IMR-90 (cell line): ENCODE measurements around the gene APP. TPM values are rescaled to one million over a fixed set of nuclear protein-coding genes. Genes with fewer than 3 reads are reported as not detected.

ENCODE experiments used
- ATAC-seq: fragments of 200-7000 bp; cut with Tn5 transposase; 2 replicates; pipeline ENCODE4 v1.9.1; 2020; ENCODE audit warnings: low read depth, mild to moderate bottlenecking, moderate library complexity
- BruUV-seq: library from RNA; stranded (reverse); fragments of 400-500 nt; replicated peaks from 2 replicates; lab custom pipeline; 2021; lab: Mats Ljungman, UMichigan
- CTCF ChIA-PET: fragments of 300-600 bp; formaldehyde crosslinking; extraction: SDS; loops from one replicate; lab custom pipeline; 2021; ENCODE audit warnings: antibody characterized with exemption; lab: Yijun Ruan, JAX
- POLR2A ChIA-PET: fragments of 300-600 bp; sonication (Branson Sonifier 250); formaldehyde crosslinking; loops from one replicate; lab custom pipeline; 2022; ENCODE audit warnings: antibody characterized with exemption; ENCODE audit not compliant: unreplicated experiment; lab: Charles Lee
- DNase-seq: peaks from one replicate; pipeline ENCODE4 v3.0.0; 2013
- H2AFZ ChIP-seq: replicated peaks from 2 replicates; pipeline ENCODE3; 2013; ENCODE audit warnings: low read length, mild to moderate bottlenecking; ENCODE audit not compliant: poor library complexity
- H2AK5ac ChIP-seq: 2 replicates; pipeline ENCODE4 v1.6.1; 2013; ENCODE audit warnings: low read depth, low read length, inconsistent platforms
- H2AK9ac ChIP-seq: replicated peaks from 2 replicates; pipeline ENCODE3; 2013; ENCODE audit warnings: mild to moderate bottlenecking, low read depth, low read length, moderate library complexity; ENCODE audit not compliant: poor library complexity
- H2BK120ac ChIP-seq: 2 replicates; pipeline ENCODE4 v1.6.1; 2013; ENCODE audit warnings: low read depth, low read length, inconsistent platforms
- H2BK15ac ChIP-seq: 3 replicates; pipeline ENCODE4 v1.6.1; 2013; ENCODE audit warnings: low read depth, low read length, inconsistent platforms
- H2BK20ac ChIP-seq: 2 replicates; pipeline ENCODE4 v1.6.1; 2013; ENCODE audit warnings: low read depth, mild to moderate bottlenecking, inconsistent platforms, low read length, moderate library complexity
- H2BK5ac ChIP-seq: 2 replicates; pipeline ENCODE4 v1.6.1; 2013; ENCODE audit warnings: mild to moderate bottlenecking, low read depth, low read length, inconsistent platforms; ENCODE audit not compliant: poor library complexity, severe bottlenecking
- H3K14ac ChIP-seq: replicated peaks from 2 replicates; pipeline ENCODE4 v1.6.1; 2013; ENCODE audit warnings: low read depth, low read length, inconsistent platforms
- H3K18ac ChIP-seq: 2 replicates; pipeline ENCODE4 v1.6.1; 2013; ENCODE audit warnings: low read depth, low read length, control low read depth
- H3K23ac ChIP-seq: 2 replicates; pipeline ENCODE4 v1.6.1; 2013; ENCODE audit warnings: low read depth, low read length, inconsistent platforms
- H3K27ac ChIP-seq: 2 replicates; pipeline ENCODE4 v1.5.1; 2013; ENCODE audit warnings: mild to moderate bottlenecking, control low read depth, low read length; ENCODE audit not compliant: insufficient read depth
- H3K27me3 ChIP-seq: 2 replicates; pipeline ENCODE4 v1.6.1; 2013; ENCODE audit warnings: low read length; ENCODE audit not compliant: control insufficient read depth, insufficient read depth
- H3K36me3 ChIP-seq: 2 replicates; pipeline ENCODE4 v1.6.1; 2013; ENCODE audit warnings: low read length, mixed read lengths; ENCODE audit not compliant: control insufficient read depth, insufficient read depth
- H3K4ac ChIP-seq: 2 replicates; pipeline ENCODE4 v1.6.1; 2013; ENCODE audit warnings: low read depth, low read length, inconsistent platforms
- H3K4me1 ChIP-seq: 2 replicates; pipeline ENCODE4 v1.6.1; 2013; ENCODE audit warnings: low read length, mixed read lengths; ENCODE audit not compliant: control insufficient read depth, insufficient read depth
- H3K4me2 ChIP-seq: 2 replicates; pipeline ENCODE4 v1.6.1; 2013; ENCODE audit warnings: low read depth, mild to moderate bottlenecking, control low read depth, low read length, moderate library complexity
- H3K4me3 ChIP-seq: 2 replicates; pipeline ENCODE4 v1.5.1; 2013; ENCODE audit warnings: low read depth, mild to moderate bottlenecking, control low read depth, low read length, moderate library complexity; ENCODE audit not compliant: insufficient read depth
- H3K56ac ChIP-seq: 2 replicates; pipeline ENCODE4 v1.6.1; 2013; ENCODE audit warnings: low read length, inconsistent platforms; ENCODE audit not compliant: insufficient read depth; ENCODE audit errors: extremely low read depth
- H3K79me1 ChIP-seq, 2 experiments: 2 replicates each; pipeline ENCODE4 v1.6.1; 2013; ENCODE audit warnings: low read length in 2 of 2, inconsistent platforms in 1 of 2, low read depth in 1 of 2
- H3K9ac ChIP-seq: 2 replicates; pipeline ENCODE4 v1.6.1; 2013; ENCODE audit warnings: low read depth, low read length, control low read depth
- H3K9me1 ChIP-seq: 2 replicates; pipeline ENCODE4 v1.6.1; 2013; ENCODE audit warnings: low read length, inconsistent platforms; ENCODE audit not compliant: insufficient read depth
- H3K9me3 ChIP-seq: 2 replicates; pipeline ENCODE4 v1.6.1; 2013; ENCODE audit warnings: low read length; ENCODE audit not compliant: control insufficient read depth, insufficient read depth
- H4K20me1 ChIP-seq: 2 replicates; pipeline ENCODE4 v1.6.1; 2013; ENCODE audit warnings: low read length, inconsistent platforms; ENCODE audit not compliant: insufficient read depth
- H4K5ac ChIP-seq: 2 replicates; pipeline ENCODE4 v1.6.1; 2013; ENCODE audit warnings: mild to moderate bottlenecking, low read depth, low read length, control low read depth
- H4K8ac ChIP-seq, 2 experiments: 2 replicates each; pipeline ENCODE4 v1.6.1; 2013; ENCODE audit warnings: low read depth in 2 of 2, low read length in 2 of 2, control low read depth in 1 of 2, inconsistent platforms in 1 of 2
- H4K91ac ChIP-seq: 2 replicates; pipeline ENCODE4 v1.6.1; 2013; ENCODE audit warnings: low read depth, low read length, inconsistent platforms; ENCODE audit not compliant: insufficient read depth
- FOS ChIP-seq: fragments of 150-350 bp; IDR thresholded peaks from 2 replicates; pipeline ENCODE4 v1.6.1; 2016; ENCODE audit warnings: low read depth, low read length
- MAZ ChIP-seq: IDR thresholded peaks from 2 replicates; pipeline ENCODE4 v1.6.1; 2012; ENCODE audit warnings: low read depth, mild to moderate bottlenecking, low read length, improper control_type of control experiment, moderate library complexity, borderline replicate concordance
- POLR2A ChIP-seq: IDR thresholded peaks from 2 replicates; pipeline ENCODE4 v1.6.1; 2012; ENCODE audit warnings: mild to moderate bottlenecking, low read depth, low read length
- RAD21 ChIP-seq: IDR thresholded peaks from 2 replicates; pipeline ENCODE4 v1.6.1; 2012; ENCODE audit warnings: low read length, improper control_type of control experiment
- WGBS, 2 experiments: methylation state at CpG; one replicate each; pipeline versions ENCODE4 v1.1.5 to v1.1.7; 2013; ENCODE audit warnings: missing lambda C conversion rate in 2 of 2; ENCODE audit not compliant: insufficient read length in 1 of 2; ENCODE audit errors: extremely low coverage in 2 of 2; 5-methylcytosine and 5-hydroxymethylcytosine counted together
- dilution Hi-C: fragments of 300-500 bp; cut with HindIII; formaldehyde crosslinking; loops from one replicate; pipeline ENCODE4 v1.14.3; 2018; ENCODE audit warnings: low sequenced_read_pairs; ENCODE audit not compliant: unreplicated experiment
- in situ Hi-C: fragments of 300-500 bp; cut with MboI; formaldehyde crosslinking; loops from 3 replicates; pipeline ENCODE4 v1.14.3; 2019; ENCODE audit warnings: low sequenced_read_pairs, inconsistent platforms, mixed read lengths
- intact Hi-C: fragments of 100-400 bp; cut with micrococcal nuclease; formaldehyde crosslinking; loops from 2 replicates; pipeline ENCODE4 v1.10.0; 2022
- polyA plus RNA-seq, 3 experiments: library from polyadenylated mRNA; depleted of rRNA; stranded (reverse); fragments of >200 nt; gene quantifications; 2 replicates each; pipeline ENCODE4 v1.2.3, GENCODE V29; 2012; ENCODE audit warnings: low replicate concordance in 1 of 3
- total RNA-seq: library from RNA; depleted of rRNA; stranded (reverse); fragments of >200 nt; gene quantifications from 2 replicates; pipeline ENCODE4 v1.2.3, GENCODE V29; 2012
- TF ChIP-seq, protein P1 (sequence below): fragments of 150-350 bp; IDR thresholded peaks from 2 replicates; pipeline ENCODE4 v1.6.1; 2016; ENCODE audit warnings: low read depth, mild to moderate bottlenecking, low read length, moderate library complexity, borderline replicate concordance
- TF ChIP-seq, protein P2 (sequence below): conservative IDR thresholded peaks from 2 replicates; pipeline ENCODE4 v1.5.1; 2012; ENCODE audit warnings: mild to moderate bottlenecking, low read depth, low read length, improper control_type of control experiment

Gene APP
- total and polyA plus RNA-seq, 2 of the 4 experiments (the other 2 are of a cell fraction), result 191 to 530 TPM

- no peak overlapping the region for H2BK15ac ChIP-seq
- H3K23ac ChIP-seq, result no peak overlapping the region
- no peak overlapping the region for H3K4me2 ChIP-seq
- ChIA-PET POLR2A (interaction anchor here (0.5 kb wide), 1 partner anchor 637 kb away, joined by 3 read pairs; no protein-coding TSS in a partner anchor), CTCF (no interaction called here)
- no peak overlapping the region for H2AK5ac ChIP-seq
- H3K79me1 ChIP-seq, result no peaks in the 10 kb centered on the region
- no peaks in the 10 kb centered on the region for H4K20me1 ChIP-seq
- H3K18ac ChIP-seq, result no peak overlapping the region
- no peak overlapping the region for H2BK20ac ChIP-seq
- TF ChIP-seq, protein P1, sequence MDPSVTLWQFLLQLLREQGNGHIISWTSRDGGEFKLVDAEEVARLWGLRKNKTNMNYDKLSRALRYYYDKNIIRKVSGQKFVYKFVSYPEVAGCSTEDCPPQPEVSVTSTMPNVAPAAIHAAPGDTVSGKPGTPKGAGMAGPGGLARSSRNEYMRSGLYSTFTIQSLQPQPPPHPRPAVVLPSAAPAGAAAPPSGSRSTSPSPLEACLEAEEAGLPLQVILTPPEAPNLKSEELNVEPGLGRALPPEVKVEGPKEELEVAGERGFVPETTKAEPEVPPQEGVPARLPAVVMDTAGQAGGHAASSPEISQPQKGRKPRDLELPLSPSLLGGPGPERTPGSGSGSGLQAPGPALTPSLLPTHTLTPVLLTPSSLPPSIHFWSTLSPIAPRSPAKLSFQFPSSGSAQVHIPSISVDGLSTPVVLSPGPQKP, result no peak
- TF ChIP-seq, protein P2, sequence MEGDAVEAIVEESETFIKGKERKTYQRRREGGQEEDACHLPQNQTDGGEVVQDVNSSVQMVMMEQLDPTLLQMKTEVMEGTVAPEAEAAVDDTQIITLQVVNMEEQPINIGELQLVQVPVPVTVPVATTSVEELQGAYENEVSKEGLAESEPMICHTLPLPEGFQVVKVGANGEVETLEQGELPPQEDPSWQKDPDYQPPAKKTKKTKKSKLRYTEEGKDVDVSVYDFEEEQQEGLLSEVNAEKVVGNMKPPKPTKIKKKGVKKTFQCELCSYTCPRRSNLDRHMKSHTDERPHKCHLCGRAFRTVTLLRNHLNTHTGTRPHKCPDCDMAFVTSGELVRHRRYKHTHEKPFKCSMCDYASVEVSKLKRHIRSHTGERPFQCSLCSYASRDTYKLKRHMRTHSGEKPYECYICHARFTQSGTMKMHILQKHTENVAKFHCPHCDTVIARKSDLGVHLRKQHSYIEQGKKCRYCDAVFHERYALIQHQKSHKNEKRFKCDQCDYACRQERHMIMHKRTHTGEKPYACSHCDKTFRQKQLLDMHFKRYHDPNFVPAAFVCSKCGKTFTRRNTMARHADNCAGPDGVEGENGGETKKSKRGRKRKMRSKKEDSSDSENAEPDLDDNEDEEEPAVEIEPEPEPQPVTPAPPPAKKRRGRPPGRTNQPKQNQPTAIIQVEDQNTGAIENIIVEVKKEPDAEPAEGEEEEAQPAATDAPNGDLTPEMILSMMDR, result no peak
- TF ChIP-seq RAD21 (no peak), MAZ (no peak), POLR2A (no peak), FOS (no peak)
- no peak overlapping the region for H2BK5ac ChIP-seq
- intact Hi-C loops, result no loop called here
- no peak overlapping the region for H3K9ac ChIP-seq
- no peak overlapping the region for H4K8ac ChIP-seq
- BruUV-seq, result no TSS peak
- no peaks in the 10 kb centered on the region for H3K36me3 ChIP-seq
- dilution Hi-C loops, result no loop called here
- no peak overlapping the region for H3K4ac ChIP-seq
- H3K14ac ChIP-seq, result no peak overlapping the region
- no CpG with 5 or more reads among the region's 5 CpGs for WGBS, 2 experiments
- H2AFZ ChIP-seq, result no peak overlapping the region
- no peak overlapping the region for H3K27ac ChIP-seq
- no peaks in the 10 kb centered on the region for H3K27me3 ChIP-seq
- no peak overlapping the region for H3K4me3 ChIP-seq
- no peaks in the 10 kb centered on the region; the same call in 1 of the 2 replicates for H3K9me1 ChIP-seq
- H2AK9ac ChIP-seq, result no peak overlapping the region
- H2BK120ac ChIP-seq, result no peak overlapping the region
- no peaks in the 10 kb centered on the region for H3K9me3 ChIP-seq
- H3K56ac ChIP-seq, result no peak overlapping the region
- no peak overlapping the region for H4K91ac ChIP-seq
- in situ Hi-C loops, result loop anchor here (25.0 kb wide), 1 partner anchor 565 kb away; the partner anchor contains the start of gene MRPL39
- DNase-seq, result no peak
- no peak overlapping the region for H4K5ac ChIP-seq
- H3K4me1 ChIP-seq, result no peaks in the 10 kb centered on the region
- no peak for ATAC-seq
Observed at GRCh38 chr21:26177187-26177586, 6.6 kb upstream of the APP start.
